ENCODE results near the gene AHCYL2.
A peak's percentile ranks its signal among the peaks of the same experiment; 100 is the strongest.
"Not testable (repeated sequence)": the region's sequence is repeated elsewhere in the genome, so short reads cannot be mapped to it uniquely, and the experiment has no call there.

AHCYL2 gene

DNA sequence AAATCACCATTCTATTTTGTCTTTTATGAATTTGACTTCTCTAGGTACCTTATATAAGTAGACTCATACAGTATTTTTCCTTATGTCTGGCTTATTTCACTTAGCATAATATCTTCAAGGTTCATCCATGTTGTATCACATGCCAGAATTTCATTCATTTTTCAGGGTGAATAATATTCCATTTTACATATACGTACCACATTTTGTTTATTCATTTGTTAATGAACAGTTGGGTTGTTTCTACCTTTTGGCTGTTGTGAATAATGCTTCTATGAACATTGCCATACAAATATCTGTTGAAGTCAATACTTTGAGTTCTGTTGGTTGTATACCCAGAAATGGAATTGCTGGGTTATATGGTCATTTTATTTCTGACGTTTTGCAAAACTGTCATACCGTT is 20.7 kb downstream of the AHCYL2 start:
- DNase-seq: no peak

DNA sequence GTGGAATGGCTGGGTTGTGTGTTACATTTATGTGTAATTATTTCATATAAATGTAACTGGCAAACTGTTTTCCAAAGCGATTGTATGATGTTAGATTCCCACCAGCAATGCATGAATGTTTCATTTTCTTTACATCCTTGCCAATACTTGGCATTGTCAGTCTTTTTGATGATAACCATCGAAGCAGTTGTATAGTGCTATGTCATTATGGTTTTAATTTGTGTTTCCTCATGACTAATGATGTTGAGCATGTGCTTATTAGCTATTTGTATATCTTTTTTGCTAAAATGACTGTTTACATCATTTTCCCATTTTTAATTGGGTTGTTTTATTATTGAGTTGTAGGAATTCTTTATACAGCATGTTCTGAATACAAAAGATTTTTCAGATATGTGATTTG is 22.3 kb downstream of the AHCYL2 start:
- DNase-seq: no peak

DNA sequence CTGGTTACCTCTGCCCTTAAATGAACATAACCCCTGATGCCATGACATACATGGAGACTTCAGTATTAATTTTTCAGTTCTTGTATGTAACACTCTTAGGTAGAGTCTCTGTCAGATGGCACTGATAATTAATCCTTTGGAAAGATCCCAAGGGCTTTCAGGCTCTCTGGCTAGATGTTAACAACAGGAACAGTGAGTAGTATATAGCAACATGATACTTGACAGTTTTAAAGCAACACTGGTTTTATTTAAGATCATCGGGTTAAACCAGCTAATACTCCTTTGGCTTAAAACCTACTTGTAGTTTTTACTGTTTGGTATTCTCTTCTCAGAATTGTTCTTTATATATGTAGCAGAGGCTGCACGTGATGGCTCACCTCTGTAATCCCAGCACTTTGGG is 27.3 kb downstream of the AHCYL2 start:
- no peak for DNase-seq

DNA sequence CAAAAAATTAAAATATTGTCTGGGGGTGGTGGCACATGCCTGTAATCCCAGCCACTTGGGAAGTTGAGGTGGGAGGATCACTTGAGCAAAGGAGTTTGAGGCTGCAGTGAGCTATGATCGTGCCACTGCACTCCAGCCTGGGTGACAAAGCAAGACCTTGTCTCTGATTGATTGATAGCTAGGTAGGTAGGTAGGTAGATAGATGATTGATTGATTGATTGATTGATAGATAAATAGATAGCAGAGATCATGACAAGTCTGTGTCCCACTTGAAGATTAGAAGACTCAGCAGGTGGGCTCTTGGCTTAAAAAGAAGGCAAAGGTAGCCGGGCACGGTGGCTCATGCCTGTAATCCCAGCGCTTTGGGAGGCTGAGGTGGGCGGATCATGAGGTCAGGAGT is 27.8 kb downstream of the AHCYL2 start:
- DNase-seq: not testable (repeated sequence)

DNA sequence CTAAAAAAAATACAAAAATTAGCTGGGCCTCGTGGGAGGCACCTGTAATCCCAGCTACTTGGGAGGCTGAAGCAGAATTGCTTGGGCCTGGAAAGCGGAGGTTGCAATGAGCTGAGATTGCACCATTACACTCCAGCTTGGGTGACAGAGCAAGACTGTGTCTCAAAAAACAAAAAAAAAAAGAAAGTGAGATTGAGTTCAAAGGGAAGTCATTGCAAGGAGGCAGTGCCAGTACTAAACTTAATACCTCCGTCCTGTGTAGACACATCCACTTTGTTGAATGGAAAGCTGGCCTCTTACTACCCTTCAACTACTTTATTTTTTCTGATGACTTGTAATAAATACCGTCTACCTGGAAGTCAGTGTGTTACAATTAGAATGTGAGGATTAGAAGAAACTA is 31.0 kb downstream of the AHCYL2 start:
- DNase-seq: no peak

DNA sequence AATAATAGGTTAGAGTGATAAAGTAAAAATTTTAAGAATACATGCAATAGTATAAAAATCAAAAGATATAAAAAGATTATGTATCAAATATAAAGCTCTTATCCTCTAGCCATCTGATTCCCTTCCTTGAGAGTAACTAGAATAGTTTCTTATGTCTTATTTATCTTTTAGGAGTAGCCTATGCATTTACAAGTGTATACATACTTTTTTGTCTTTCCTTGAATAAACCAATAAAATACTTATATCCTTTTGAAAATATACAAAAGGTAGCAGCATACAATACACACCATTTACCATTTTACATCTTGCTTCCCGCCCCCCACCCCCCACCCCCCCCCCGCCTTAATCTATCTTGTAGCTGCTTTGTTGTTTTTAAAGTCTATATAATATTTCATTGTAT is 31.4 kb downstream of the AHCYL2 start:
- no peak for DNase-seq

DNA sequence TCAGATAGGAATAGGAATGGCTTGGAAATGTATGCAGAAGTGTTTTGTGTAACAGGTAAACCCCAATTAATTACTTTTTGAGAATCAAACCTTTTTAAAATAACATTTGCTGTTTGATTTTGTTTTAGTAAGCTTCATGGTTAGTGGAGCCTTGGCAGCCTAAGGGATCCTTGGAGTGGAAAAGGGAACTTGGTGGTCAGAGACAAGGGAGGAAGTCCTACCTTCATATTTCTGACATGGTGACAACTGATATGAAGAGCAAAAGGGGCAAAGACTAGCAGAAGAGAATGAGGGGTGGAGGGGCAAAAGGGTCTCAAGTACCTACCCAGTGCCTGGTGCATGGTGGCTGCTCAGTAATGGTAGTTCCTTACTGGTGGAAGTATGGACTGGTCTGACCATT is 32.3 kb downstream of the AHCYL2 start:
- DNase-seq: no peak

DNA sequence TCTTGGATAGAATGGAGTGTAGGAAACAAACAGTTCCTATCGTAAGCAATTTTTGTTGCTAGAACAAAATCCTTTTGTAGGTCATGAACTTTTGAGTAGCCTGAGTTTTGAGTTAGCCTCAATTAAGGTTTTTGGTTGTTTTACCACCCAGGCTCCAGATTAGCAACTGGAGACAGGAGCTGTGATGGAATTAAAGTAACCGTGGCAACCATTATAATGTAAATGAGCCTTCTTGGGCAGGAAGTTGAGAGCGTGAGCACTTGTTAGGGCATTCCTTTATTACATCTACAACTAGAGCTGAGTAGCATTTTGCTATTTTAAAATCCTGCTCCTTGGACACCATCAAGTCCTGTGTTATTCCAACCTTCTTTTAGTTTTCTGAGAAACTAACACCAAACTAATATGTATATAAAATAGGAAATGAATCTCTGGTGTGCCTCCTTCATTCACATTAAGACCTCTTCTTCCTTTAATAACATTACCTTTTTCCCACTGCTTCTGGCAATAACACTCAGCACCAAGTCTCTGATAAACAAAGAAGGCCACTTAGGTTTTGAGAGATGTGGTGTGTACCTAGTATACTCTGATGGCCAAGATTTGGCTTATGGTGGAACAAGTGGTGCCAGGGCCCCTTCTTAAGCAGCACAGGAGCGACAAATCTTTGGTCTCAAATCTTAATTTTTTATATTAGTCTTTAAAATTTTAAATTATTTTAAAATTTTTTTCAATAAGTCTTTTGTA is 34.0 kb downstream of the AHCYL2 start:
- DNase-seq: no peak

DNA sequence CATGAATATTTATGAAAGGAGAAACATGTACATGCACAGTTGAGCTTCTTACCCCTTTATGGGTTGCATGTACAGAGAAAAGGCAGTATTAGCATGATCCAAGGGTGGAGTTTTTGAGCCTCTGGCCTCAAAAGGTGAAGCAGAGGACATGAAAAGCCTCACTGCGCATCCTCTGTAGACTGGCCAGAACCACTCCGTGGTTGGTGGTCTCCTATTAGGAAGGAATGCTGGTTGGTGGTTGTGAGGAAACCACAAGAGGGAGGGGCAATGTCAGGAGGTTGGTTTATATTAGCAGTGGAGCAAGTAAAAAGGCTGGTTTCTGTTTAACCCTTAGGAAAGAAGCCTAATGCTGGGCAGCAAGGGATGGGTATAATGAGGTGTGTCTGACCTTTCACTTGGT is 37.5 kb downstream of the AHCYL2 start:
- DNase-seq: no peak

DNA sequence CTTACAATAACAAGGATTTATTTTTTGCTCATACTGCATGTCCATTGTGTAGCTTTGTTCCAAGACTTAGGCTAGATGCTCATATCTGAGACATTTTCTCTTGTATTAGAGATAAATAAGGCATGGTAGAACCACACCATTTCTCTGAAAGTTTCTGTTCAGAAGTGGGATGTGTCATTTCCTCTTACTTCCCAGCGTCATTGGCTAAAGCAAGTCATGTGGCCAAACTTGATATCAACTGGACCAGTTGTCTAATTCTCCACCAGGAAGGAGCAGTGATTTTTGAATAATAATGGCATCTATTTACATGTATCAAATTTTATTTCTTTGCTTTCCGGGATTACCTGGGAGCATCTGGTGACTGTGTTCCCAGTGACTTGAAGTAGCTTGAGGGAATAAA is 38.3 kb downstream of the AHCYL2 start:
- no peak for DNase-seq

DNA sequence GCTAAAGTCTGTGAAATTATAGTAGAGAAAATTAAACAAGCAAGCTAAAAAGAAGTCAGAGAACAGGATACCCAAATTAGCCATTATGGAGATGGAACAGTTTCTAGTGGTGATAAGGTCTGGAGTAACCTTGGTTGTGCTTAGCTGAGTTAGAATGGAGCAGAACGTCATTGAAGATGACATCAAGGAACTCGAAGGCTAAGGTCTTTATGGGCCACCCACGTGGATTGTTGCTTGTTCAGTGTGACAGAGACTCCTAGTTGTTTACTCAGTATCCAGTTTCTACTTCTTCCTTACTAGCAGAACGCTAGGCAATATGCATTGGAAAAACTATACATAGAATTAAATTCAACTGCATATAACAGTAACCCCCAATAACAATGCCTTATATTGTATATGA is 39.7 kb downstream of the AHCYL2 start:
- no peak for DNase-seq

DNA sequence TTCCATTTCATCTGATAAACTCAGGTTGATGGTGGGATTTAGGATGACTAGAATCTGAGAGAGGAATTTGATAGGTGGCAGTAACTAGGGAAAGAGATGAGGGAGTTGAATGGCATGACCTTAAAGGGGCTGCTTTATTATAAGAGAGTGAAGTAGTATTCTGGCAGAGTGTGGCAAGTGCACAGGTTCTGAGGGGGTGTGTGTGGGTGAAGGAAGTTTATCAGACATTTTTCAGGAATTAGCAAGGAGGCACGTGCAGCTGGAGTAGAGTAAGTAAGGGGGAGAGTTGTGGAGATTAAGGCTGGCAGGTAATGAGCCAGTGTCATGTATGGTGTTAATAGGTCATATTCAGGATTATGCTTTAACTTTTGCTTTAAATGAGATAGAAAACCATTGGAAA is 40.5 kb downstream of the AHCYL2 start:
- no peak for DNase-seq

DNA sequence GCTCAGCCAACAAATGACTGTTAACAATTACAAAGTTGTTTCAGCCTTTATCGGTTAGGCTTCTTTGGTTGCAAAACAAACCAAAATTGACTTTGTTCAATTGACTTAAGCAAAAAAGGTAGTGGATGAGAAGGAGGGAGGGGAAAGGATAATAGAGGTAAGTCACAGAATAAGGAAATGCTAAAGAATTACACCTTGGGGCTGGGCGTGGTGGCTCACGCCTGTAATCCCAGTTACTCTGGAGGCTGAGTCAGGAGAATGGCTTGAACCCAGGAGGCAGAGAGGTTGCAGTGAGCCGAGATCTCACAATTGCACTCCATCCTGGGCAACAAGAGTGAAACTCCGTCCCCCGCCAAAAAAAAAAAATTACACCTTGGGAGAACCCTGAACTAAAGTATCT is 41.4 kb downstream of the AHCYL2 start:
- no peak for DNase-seq

DNA sequence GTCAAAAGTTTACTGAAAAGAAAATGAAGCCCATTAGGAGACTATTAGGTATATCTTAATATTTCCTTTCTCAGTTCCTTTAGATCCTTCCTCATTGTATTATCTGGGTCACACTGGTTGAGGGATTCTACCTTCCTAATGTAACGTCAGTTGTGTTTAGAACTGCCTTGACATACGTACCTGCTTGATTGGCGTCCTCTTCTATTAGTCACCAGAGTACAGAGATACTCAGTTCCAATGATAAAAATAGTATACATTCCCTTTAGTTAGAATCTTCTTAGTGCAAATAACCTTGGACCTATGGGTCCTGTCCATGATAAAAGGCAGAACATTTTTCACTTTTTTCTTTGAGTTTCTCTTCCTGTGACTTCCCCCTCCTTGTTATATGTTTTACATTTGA is 45.2 kb downstream of the AHCYL2 start:
- DNase-seq: no peak

DNA sequence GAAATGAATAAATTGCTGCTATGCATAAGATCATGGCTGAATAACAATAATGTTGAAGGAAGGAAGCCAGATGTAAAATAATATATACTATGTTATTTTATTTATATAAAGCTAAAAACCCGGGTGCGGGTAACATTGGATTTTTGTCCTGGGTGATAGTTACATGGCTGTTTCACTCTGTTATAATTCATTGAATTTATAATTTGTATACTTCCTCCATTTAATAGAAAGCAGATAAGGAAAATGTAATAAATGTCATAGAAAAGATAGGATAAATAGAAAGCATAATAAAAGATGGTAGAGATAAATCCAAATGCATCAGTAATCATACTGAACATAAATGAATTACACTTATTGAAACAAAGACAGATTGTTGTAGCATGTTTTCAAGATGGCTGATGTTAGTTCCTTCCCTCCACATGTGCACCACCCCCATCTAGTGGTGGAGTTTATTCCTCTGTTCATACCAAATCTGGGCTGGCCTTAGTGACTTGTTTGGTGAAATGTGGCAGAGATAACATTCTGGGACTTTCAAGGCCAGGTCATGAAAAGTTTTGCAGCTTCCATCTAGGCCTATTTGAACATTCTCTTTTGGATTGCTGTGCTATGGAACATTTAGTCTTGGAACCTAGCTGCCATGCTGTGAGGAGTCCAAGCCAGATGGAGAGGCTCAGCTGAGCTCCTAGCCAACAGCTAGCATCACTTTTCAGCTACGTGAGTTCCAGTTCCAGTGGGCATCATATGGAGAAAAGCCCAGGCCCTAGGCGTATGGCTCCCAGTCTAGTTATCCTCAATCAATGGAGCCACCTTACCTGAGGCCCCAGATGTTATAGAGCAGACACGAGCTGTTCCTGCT is 46.9 kb downstream of the AHCYL2 start:
- DNase-seq: peak; percentile 39

DNA sequence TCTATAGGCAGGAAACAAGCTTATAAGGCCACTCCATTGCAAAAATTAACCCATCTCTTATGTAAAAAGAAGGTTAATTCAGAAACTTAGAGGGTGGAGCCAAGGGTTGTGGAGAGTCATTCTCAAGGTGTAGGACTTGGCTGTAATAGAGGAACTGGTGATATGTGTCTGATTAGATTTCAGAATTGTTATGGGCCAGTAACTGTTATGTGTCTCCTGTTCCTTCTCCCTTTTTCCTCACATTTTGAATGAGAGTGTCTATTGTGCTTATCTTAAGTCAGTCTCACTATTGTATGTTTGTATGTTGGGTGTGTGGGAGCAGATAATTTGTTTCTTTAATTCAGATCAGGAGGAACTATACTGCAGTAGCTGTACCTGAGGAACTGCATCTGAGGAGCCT is 49.1 kb downstream of the AHCYL2 start:
- DNase-seq: no peak

DNA sequence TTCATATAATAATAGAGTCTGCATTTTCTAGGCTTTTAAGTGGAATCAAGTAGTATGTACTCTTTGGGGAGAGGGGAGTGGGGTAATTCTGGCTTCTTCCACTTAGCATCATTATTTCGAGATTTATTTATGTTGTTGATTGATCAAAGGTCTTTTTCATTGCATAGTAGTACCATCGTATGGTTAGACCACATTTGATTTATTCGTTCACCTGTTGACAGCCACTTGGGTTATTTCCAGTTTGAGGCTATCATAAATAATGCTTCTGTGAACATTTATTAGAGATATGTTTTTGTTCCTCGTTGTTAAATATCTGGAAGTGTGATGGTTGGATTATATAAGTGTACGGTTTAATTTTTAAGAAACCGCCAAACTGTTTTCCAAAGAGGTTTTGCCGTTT is 52.8 kb downstream of the AHCYL2 start:
- DNase-seq: no peak

DNA sequence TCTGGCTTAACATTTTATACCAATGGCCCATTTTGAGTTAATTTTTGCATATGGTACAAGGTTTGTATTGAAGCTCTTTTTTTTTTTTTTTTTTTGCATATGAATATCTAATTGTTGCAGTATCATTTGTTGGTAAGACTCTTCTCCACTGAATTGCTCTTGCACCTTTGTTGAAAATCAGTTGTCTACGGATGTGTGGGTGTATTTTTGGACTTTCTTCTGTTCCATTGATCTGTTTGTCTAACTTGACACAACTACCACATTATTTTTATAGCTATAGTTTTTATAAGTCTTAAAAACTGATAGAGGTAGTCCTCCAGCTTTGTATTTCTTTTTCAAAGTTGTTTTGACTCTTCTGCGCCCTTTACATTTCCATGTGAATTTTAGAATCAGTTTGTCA is 53.9 kb downstream of the AHCYL2 start:
- no peak for DNase-seq

DNA sequence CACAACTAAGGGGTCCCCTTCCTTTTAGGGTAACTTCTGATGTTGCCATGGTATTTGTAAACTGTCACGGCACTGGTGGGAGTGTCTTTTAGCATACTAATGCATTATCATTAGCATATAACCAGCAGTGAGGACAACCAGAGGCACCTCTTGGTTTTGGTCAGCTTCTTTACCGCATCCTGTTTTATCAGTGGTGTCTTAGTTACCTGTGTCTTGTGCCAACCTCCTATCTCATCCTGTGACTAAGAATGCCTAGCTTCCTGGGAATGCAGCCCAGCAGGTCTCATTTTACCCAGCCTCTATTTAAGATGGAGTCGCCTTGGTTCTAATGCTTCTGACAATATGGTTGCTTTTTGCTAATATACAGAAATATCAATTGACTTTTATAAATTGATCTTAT is 54.9 kb downstream of the AHCYL2 start:
- DNase-seq: no peak

DNA sequence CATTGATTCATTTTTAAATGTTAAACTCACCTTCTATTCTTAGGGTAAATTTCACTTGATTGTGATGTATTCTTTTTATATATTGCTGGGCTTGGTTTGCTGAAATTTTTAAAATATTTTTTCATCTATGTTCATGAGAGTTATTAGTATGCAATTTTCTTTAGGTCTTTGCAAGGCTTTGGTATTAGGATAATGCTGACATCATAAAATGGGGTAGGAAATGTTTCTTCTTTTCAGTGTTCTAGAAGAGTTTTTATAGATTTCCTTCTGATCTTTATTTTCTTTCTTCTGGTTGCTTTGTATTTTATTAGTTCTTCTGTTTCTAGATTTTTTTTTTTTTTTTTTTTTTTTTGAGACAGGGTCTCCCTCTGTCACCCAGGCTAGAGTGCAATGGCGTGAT is 56.3 kb downstream of the AHCYL2 start:
- DNase-seq: no peak

DNA sequence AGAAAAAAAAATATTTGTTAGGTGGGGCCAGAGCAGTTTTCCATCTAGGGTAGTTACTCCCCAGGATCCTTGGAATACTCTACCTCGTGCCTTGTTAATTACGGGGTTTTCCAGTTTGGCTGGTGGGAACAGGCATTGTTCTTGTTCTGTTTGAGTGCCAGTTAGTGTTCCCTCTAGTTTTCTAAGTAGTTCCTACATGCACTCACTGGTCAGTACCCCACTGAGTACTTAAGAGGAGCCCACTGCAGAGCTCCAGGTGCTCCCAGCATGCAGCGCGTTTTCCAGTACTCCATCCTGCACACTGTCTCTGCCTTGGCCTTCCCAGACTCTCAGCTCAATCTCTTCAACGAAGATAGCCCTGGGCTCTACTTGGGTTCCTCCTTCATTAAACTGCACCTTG is 58.0 kb downstream of the AHCYL2 start:
- no peak for DNase-seq

DNA sequence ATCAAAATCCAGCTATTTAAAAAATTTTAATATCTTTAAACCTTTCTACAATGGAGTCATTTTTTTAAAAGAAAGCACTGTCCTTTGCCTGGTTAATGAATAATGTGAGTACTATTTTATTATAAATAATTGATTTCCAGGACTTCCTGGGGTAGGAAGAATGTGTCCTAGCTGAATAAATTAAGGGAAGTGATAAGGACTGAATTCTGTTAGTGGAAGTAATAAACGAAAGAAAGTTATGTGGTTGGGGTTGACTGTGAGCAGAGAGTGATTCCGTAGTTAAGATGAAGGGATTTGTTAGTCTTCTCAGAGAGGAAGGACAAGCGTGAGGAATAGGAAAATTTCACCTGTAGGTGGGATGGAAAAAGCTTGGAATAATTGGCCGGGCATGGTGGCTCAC is 59.1 kb downstream of the AHCYL2 start:
- DNase-seq: no peak

DNA sequence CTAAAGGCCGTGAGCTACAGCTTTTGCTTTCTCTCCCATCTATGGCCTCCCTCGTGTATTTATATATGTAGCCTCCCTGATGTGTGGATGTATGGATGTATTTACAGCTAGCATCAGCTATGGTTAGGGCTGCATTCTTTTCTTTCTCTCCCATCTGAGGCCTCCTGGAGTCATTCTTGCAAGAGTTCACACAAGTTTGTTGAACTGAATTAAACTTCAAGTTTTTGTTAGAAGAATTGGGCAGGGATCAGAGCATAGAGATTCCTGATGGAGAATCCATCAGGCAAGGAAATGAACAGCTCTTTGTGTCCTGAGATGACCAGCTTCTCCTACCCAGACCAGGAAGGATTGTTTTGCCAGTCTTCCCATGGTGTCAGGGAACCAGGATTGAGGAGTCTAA is 60.3 kb downstream of the AHCYL2 start:
- DNase-seq: no peak

DNA sequence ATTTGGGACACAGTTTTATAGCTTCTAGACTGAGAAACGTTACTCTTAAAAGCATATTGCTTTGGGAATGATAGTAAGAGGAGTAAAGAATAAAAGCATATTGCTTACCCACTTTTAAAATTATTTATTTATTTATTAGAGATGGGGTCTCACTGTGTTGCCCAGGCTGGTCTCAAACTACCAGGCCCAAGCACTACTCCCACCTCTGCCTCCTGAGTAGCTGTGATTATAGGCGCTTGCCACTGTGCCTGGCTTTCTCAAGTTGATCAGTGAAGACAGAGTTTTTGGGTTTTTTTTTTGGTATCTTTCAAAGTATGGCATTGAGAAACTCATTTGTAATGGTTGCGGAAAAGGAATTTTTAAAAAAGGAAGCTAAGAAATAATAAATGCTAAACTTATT is 68.0 kb downstream of the AHCYL2 start:
- DNase-seq: no peak

DNA sequence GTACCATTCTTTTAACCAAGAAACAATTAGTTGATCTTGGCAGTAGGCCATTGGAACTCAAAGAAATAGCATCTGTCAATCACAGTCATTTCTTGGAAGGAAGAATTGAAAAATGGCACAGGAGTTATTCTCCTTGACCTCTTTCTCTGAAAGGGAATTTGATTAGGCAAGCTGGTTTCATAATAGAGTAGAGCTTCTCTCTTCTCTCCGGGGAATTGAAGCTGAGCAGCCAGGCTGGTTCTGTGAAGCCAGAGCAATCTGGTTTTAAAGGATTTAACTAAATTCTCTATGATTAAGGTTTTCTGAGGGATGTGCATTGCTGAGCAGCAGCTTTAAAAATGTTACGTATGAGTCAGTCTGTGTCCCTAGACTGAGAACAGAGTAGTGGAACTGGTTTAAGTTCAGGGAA is 70.2 kb downstream of the AHCYL2 start:
- DNase-seq: no peak
